ENCODE results near the gene SRPK3. TPM values are rescaled to one million over a fixed set of nuclear protein-coding genes. Genes with fewer than 3 reads are reported as not detected.
"Not testable (repeated sequence)": the region's sequence is repeated elsewhere in the genome, so short reads cannot be mapped to it uniquely, and the experiment has no call there.

SRPK3 gene
- total RNA-seq, 1 donor from 2014 or later: not detected

GRCh38 chrX:153743468-153744209 is 37.2 kb upstream of the SRPK3 start:
- not testable (repeated sequence) for H3K36me3 Mint-ChIP-seq (ENCODE audit: insufficient read depth); H3K27me3 Mint-ChIP-seq; H3K9me3 Mint-ChIP-seq (ENCODE audit: low read depth); H3K27ac Mint-ChIP-seq; DNase-seq (ENCODE audit: low spot score, unreplicated experiment); H3K4me1 Mint-ChIP-seq (ENCODE audit: low read depth)
- H3K4me3 Mint-ChIP-seq (ENCODE audit: low read depth): peak overlapping the region; percentile 51
- TF ChIP-seq CTCF (IDR thresholded peaks at IDR 0.05; ENCODE audit: unreplicated experiment): peak; percentile 10

- TF ChIP-seq CTCF (IDR thresholded peaks at IDR 0.05; ENCODE audit: unreplicated experiment): peak; percentile 44
- H3K27me3 Mint-ChIP-seq: peaks cover 3% of the 10 kb centered on the region
- peaks cover 6% of the 10 kb centered on the region for H3K9me3 Mint-ChIP-seq (ENCODE audit: low read depth)
- H3K4me3 Mint-ChIP-seq (ENCODE audit: low read depth): peak overlapping the region; percentile 51
- peaks cover 1% of the 10 kb centered on the region for H3K4me1 Mint-ChIP-seq (ENCODE audit: low read depth)
- H3K27ac Mint-ChIP-seq: peak overlapping the region; percentile 62
- H3K36me3 Mint-ChIP-seq (ENCODE audit: insufficient read depth): no peaks in the 10 kb centered on the region
- no peak for DNase-seq (ENCODE audit: low spot score, unreplicated experiment)
Measured at GRCh38 chrX:153744210-153745066, 36.4 kb upstream of the SRPK3 start.

GRCh38 chrX:153745067-153745433 is 35.8 kb upstream of the SRPK3 start:
- peak overlapping the region; percentile 62 for H3K27ac Mint-ChIP-seq
- H3K4me1 Mint-ChIP-seq (ENCODE audit: low read depth); H3K27me3 Mint-ChIP-seq; DNase-seq (ENCODE audit: low spot score, unreplicated experiment); H3K4me3 Mint-ChIP-seq (ENCODE audit: low read depth); H3K36me3 Mint-ChIP-seq (ENCODE audit: insufficient read depth): not testable (repeated sequence)
- peaks cover 12% of the 10 kb centered on the region for H3K9me3 Mint-ChIP-seq (ENCODE audit: low read depth)

GRCh38 chrX:153746359-153746758 is 34.5 kb upstream of the SRPK3 start:
- peaks cover 10% of the 10 kb centered on the region for H3K27me3 Mint-ChIP-seq
- H3K4me1 Mint-ChIP-seq (ENCODE audit: low read depth): peaks cover 1% of the 10 kb centered on the region
- no peaks in the 10 kb centered on the region for H3K36me3 Mint-ChIP-seq (ENCODE audit: insufficient read depth)
- no peak for DNase-seq (ENCODE audit: low spot score, unreplicated experiment)
- H3K4me3 Mint-ChIP-seq (ENCODE audit: low read depth): no peak overlapping the region
- no peak for TF ChIP-seq CTCF (IDR thresholded peaks at IDR 0.05; ENCODE audit: unreplicated experiment)
- H3K27ac Mint-ChIP-seq: no peak overlapping the region
- peaks cover 13% of the 10 kb centered on the region for H3K9me3 Mint-ChIP-seq (ENCODE audit: low read depth)

- not testable (repeated sequence) for H3K4me3 Mint-ChIP-seq (ENCODE audit: low read depth); H3K27ac Mint-ChIP-seq; H3K36me3 Mint-ChIP-seq (ENCODE audit: insufficient read depth); H3K4me1 Mint-ChIP-seq (ENCODE audit: low read depth); DNase-seq (ENCODE audit: low spot score, unreplicated experiment)
- H3K9me3 Mint-ChIP-seq (ENCODE audit: low read depth): peaks cover 13% of the 10 kb centered on the region
- peaks cover 10% of the 10 kb centered on the region for H3K27me3 Mint-ChIP-seq
Measured at GRCh38 chrX:153746991-153747390, 33.9 kb upstream of the SRPK3 start.

- H3K4me1 Mint-ChIP-seq (ENCODE audit: low read depth); DNase-seq (ENCODE audit: low spot score, unreplicated experiment); H3K4me3 Mint-ChIP-seq (ENCODE audit: low read depth); H3K36me3 Mint-ChIP-seq (ENCODE audit: insufficient read depth): not testable (repeated sequence)
- H3K27me3 Mint-ChIP-seq: peaks cover 10% of the 10 kb centered on the region
- peaks cover 21% of the 10 kb centered on the region for H3K9me3 Mint-ChIP-seq (ENCODE audit: low read depth)
- H3K27ac Mint-ChIP-seq: peak overlapping the region; percentile 78
Measured at GRCh38 chrX:153749017-153749416, 31.8 kb upstream of the SRPK3 start.
